Stimulated activated CD8-positive, alpha-beta memory T cell treated with anti-CD3 and anti-CD28 coated beads, Interleukin-12 subunit alpha, Interleukin-12 subunit beta, amount 100 ng/mL, for 4 hours (primary cell): ENCODE measurements around the gene ARID4B.
"Not testable (repeated sequence)": the region's sequence is repeated elsewhere in the genome, so short reads cannot be mapped to it uniquely, and the experiment has no call there.

Experiments used
- DNase-seq: peaks from one replicate; pipeline ENCODE4 v3.0.0-alpha.2; 2020; ENCODE audit warnings: low read depth

The ARID4B gene

DNA sequence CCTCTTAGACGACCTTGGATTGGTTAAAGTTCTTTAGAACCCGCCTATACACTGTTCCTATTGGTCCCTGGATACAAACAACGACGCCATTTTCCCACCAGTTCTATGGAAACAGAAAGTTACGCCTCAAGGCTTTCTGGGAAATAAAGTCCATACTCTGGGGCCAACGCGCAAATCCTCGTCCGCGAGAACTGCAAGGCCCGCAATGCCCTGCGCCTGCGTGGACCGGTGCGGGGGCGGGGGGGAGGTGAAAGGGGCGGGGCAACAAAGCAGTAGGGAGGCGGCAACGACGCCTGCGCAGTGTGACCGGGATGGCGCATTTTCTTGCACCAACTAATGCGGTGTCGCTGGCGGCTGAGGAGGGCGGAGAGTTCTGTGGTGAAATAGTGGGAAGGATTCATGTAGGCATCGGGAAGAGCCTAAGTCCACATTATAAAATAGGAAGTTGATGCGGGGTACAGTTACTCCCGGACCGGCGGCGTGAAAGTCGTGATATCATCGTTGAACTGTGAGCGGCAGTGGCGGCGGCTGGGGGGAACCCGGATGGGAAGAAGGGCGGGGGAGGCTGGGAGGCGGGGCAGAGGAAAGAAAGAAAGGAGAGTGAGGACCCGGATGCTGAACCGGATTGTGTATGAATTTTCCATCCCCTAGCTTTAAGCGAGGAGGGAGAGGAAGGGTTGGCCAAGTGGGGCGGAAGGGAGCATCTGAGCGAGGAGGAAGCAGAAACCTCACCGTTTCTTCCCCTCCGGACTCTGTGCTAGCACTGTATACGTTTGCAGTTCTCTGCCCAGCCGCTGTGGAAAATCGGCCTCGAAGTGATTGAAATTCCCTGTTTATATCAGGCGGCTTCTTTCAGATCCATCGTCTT, 526 bp upstream of the ARID4B start, which contains the start of gene GGPS1:
TSS of gene GGPS1 (plus strand) at position 300 of the 868 bp plus-strand sequence. CDS start 6,695 bp downstream, outside the sequence.
- DNase-seq, result peak; percentile 98

GRCh38 chr1:235326719-235327558, 1.0 kb downstream of the ARID4B start:
- peak; percentile 51 for DNase-seq

- DNase-seq, result no peak
Measured at GRCh38 chr1:235325854-235326253, 2.1 kb downstream of the ARID4B start.

DNA sequence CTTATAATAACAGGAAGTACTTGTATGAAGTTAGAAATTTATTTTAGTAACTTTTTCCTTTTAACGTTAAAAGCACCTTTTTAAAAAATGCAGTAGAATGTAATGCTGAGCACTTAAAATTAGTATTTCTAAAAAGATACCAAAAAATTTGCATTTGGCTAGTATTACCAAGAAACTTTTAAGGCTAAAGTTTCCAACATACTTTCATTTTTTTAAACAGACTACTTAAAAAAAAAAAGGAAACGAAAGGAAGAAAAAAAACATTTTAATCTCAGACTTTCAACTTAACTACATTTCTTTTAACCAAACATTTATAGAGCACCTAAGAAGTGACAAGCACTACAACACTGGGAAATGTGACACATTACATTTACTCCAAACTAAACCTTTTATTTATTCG, 2.8 kb downstream of the ARID4B start:
- no peak for DNase-seq

- no peak for DNase-seq
Measured at GRCh38 chr1:235324296-235324695, 3.7 kb downstream of the ARID4B start.

DNA sequence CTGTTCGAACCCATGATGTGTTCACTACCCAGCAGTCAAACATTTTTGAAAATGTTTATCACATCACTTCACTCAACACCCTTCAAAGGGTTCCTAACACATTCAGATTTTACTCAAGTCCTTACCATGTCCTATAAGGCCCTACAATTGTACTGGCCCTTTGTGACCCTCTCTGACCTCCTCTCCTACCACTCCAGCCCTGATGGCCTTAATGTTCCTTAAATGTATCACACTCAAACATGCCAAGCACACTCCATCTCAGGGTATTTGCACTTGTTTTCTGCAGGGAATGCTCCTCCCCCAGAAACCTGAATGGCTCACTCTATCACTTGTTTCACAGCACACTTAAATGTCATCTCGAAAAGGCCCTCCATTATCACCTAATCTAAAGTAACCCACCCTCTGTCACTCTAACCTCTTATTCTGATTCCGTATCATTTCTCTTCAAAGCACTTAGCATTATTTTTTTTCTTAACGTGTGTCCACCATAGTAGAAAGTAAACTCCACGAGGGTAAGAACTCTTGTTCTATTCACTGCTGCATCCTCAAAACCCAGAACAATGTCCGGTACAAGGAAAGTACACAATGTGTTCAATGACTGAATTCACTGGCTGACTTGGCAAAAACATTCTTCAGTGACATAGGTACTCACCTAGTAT, 7.3 kb downstream of the ARID4B start:
- no peak for DNase-seq

DNA sequence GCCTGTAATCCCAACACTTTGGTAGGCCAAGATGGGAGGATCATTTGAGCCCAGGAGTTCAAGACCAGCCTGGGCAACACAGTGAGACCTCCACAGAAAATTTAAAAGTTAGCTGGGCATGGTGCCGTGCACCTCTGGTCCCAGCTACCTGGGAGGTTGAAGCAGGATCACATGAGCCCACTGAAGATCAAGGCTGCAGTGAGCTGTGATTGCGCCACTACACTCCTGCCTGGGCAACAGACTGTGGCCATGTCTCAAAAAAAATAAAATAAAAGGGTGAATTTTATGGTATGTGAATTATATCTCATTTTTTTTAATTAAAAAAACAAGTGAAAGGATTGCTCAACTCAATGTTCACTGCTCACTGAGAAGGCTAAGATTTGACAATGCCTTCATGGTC, 8.7 kb downstream of the ARID4B start:
- no peak for DNase-seq

DNA sequence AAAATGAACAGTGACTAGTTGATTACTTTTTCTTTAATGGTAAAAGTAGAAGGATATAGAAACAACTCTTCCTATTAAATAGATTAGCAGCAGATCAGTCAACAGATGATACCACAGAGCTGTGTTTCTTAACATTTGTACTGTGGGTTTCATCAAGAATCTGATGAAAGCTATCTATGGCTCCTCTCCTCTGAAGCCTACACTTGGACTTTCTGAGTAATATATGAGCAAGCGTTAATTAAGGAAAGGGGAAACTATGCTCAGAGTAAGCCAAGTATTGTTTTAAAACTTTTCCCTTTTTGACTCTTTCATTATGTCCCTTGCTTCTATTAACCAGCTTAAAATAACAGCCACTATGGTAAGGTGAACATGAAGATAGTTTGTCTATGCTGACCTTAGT, 10.8 kb downstream of the ARID4B start:
- no peak for DNase-seq

- DNase-seq, result no peak
Measured at GRCh38 chr1:235315735-235316134, 12.2 kb downstream of the ARID4B start.

GRCh38 chr1:235315173-235315572, 12.8 kb downstream of the ARID4B start:
- DNase-seq, result no peak

GRCh38 chr1:235313931-235314678, 13.9 kb downstream of the ARID4B start:
- no peak for DNase-seq

DNA sequence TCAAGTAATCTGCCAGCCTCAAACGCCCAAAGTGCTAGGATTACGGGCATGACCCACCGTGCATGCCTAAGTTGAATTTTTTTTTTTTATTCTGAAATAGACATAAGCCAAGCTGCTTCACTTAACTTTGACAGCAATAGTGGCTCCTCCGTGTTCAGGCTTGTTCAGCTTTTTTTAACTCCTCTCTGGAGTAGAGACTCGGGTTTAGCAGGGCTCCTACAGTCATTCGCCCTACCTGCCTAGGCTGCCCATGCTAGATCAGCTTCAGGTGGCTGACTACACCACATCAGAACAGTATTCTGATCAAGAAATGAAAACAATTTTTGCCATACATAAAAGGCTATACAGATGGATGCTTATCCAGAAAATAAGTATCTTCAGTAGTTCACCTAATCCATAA, 14.7 kb downstream of the ARID4B start:
- DNase-seq, result no peak

- not testable (repeated sequence) for DNase-seq
Measured at GRCh38 chr1:235309206-235309605, 18.8 kb downstream of the ARID4B start.

GRCh38 chr1:235307158-235308124, 20.5 kb downstream of the ARID4B start:
- no peak for DNase-seq

DNA sequence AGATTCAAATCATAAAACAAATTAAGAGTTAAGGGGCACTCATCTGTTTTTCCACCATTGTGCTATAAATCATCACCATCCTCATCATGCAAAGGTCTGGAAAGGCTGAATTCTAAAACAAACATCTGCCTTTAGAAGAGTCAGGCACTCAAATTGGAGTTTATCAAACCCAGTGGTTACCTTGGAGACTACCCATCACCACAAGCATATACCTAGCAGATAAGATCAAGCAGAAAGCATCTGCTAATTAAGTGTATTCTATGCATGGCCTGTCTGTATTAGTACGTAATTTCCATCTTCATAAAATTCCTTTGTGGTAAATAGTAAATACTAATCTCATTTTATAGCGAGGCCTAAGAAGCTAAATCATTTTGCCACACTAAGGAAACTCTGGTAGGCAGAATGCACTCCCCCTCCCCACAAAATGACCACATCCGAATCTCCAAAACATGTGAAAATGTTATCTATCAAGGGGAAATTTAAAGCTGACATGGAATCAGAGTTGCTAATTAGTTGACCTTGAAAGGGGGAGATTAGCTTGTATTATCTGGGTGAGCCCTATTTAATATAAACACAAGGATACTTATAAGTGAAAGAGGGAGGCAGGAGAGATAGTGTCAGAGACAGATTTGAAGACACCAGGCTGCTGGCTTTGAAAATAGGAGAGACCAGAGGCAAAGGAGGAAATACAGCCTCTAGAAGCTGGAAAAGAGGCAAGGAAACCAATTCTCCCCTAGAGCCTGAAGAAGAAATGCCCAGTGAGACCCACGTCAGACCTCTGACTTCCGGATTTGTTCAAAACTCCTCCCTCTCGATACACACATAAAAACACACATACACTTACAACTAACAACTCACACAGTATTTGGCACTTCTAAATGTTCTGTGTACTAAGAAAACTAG, 23.2 kb downstream of the ARID4B start:
- DNase-seq, result no peak

- DNase-seq, result no peak
Measured at GRCh38 chr1:235302143-235302542, 25.8 kb downstream of the ARID4B start.

GRCh38 chr1:235299169-235299858, 28.7 kb downstream of the ARID4B start:
- DNase-seq, result no peak

GRCh38 chr1:235298758-235299157, 29.2 kb downstream of the ARID4B start:
- no peak for DNase-seq

DNA sequence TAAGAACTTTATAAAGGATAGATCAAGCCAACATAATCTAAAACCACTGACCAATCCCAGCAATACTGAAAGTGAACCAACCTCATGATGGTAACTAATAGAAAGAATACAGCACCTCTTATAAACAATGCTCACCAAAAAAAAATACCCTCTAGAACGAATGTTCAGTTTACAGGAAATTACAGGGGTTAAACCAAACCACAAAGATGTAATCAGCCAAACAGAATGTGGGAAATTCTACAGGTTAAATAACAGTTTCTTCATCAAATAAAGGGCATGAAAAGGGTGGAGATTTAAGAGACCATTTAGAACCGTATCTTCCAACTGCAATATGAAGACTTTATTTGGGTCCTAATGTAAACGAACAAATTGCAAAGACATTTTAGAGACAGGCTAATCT, 30.4 kb downstream of the ARID4B start:
- DNase-seq, result no peak
